Esophagus squamous epithelium (tissue), 4 donors: Measurements from ENCODE around the gene TMEM163.

ENCODE experiments used
- CTCF ChIP-seq, 6 experiments: fragments of 450-650 bp in 4 of 6; fragments of 200-600 bp in 2 of 6; sonication (generic) in 2 of 6; IDR thresholded peaks; one replicate each; pipeline ENCODE4 v1.5.1; 2016 to 2019; ENCODE audit warnings: antibody characterized with exemption in 6 of 6, mild to moderate bottlenecking in 4 of 6, moderate library complexity in 4 of 6
- POLR2A ChIP-seq, 4 donors: fragments of 450-650 bp; IDR thresholded peaks; one replicate each; pipeline ENCODE4 v1.6.1; 2017; ENCODE audit warnings: antibody characterized with exemption in 4 of 4, mild to moderate bottlenecking in 4 of 4, moderate library complexity in 3 of 4

GRCh38 chr2:134491771-134492441, 226.9 kb downstream of the TMEM163 start:
- TF ChIP-seq CTCF (IDR thresholded peaks at IDR 0.05) (peak in 1 of 6 experiments; percentile 31), POLR2A (IDR thresholded peaks at IDR 0.05) (no peak)
